HG02938 (cell line): ENCODE data around the gene RINL.

Source experiments
- ATAC-seq: cut with Tn5 transposase; IDR thresholded peaks from one replicate; pipeline ENCODE4 v1.9.1; 2021; ENCODE audit warnings: mild to moderate bottlenecking, moderate library complexity; ENCODE audit not compliant: unreplicated experiment

Gene RINL

DNA sequence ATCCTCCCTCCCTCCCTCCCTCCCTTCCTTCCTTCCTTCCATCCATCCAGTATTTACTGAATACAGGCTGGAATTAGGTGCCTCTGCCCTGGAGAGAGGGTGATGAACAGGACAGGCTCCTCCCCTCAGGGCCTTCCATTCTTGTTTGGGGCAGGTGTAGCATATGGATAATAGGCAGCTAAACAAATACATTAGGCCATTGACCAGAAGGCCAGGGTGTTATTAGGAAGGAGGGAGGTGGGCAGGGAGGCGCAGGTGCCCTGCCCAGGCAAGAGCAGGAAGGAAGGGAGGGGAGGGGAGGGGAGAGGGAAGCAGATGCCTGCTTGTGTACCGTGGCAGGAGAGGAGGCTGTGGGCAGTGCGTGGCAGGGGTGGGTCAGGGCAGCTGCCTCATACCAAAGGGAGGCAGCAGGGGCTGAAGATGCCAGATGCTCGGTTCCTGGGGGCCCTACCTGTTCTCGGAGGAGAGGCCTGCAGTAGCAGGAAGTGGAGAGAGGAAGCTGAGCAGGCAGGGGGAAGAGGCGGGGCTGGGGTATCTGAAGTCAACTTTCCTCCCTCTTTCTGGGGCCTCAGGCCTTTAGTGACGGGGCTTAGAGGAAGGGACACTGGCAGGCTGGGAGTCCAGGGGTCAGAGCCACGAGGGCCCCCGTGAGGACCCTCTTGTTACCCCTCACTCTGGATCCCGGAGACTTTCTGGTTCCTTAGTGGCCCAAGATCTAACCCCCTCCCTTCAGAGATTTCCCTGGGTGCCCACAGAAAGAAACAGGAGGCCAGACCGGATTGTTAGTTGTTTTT lies at the start of gene RINL:
RINL (minus strand) TSS at position 495 of the 794 bp plus-strand sequence. CDS start 1,533 bp downstream, outside the sequence.
- no peak for ATAC-seq

DNA sequence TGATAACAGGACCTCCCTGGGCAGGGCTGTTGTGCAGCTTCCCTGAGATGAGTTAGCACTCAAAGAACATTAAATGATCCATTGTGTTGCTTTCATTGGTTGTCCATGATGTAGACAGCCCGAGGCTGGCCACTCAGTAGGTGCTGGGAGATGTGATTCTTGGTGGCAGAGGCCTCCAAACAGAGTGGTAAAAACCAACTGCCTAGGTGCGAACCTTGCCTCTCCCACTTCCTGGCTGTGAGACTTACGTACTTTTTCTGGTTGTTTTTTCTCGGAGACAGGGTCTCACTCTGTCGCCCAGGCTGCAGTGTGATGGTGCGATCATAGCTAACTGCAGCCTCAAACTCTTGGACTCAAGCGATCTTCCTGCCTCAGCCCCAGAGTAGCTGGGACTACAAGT lies 46.3 kb upstream of the RINL start:
- no peak for ATAC-seq

- no peak for ATAC-seq
Measured at GRCh38 chr19:38922482-38922881, 44.4 kb upstream of the RINL start.

- ATAC-seq = no peak
Measured at GRCh38 chr19:38921420-38922274, 43.6 kb upstream of the RINL start.

DNA sequence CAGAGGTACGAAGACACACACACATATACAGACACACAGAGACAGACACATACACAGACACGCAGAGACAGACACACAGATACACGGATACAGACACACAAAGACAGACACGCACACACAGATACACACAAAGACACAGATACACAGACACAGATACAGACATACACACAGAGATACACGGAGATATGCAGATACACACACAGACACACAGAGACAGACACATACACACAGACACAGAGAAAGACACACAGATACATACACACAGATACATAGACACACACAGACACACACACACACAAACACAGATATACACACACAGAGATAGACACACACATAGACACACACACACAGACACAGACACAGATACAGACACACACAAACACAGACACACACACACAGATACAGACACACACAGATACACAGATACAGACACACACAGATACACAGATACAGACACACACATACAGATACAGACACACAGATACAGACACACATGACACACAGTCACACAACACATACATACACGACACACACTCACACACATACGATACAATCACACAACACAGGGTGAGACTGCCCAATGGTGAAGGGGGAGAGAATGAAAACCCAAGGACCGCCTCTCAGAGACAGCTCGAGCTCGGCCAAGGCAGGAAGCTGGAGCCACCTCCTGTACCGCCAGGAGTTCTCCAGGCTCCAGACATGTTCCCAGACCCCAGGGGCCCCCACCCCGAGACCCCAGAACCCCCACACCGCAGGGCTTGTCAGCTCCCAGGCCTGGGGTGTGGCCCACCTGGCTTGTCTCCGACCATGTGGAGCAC lies 42.7 kb upstream of the RINL start:
- ATAC-seq = no peak

GRCh38 chr19:38919837-38920601 lies 41.9 kb upstream of the RINL start:
- ATAC-seq = no peak

DNA sequence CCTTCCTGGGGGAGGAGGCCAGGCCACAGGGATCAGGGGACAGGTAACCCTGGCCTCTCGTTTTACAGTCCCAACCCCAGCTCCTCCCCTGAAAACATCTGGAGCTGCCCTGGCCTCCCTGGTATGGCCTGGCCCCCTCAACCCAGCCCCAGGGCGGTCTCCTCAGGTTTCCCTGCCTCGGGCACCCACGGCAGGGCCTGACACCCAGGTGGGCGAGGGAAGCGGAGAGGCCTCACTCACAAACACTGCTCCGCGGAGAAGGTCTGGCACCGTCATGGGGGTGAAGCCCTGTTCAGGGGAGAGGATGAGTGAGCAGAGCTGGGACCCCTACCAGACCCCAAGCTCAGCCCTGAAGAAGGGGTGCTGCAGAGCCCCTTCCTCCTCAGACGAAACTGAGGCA lies 40.5 kb upstream of the RINL start:
- no peak for ATAC-seq

GRCh38 chr19:38917921-38918491 lies 39.9 kb upstream of the RINL start:
- ATAC-seq = no peak

DNA sequence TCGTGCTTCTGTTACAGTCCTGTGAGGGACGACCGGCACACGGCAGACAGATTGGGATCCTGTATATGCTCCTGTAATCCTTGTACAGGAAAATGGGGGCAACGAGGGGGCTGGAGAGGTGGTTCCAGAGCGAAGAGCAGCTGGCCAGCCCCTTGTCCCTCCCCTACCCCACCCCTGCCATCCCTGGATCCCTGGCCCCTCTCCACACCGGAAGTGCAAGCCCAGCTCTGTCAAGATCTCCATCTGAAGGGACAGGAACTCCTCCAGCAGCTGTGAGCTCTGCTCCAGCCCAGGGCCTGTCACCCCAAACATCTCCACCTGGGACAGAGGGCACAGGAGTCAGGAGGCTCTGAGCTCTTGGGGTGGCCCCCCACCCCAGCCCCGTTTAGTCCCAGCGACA lies 39.4 kb upstream of the RINL start:
- ATAC-seq = no peak

GRCh38 chr19:38915329-38916321 lies 37.5 kb upstream of the RINL start:
- no peak for ATAC-seq

- no peak for ATAC-seq
Measured at GRCh38 chr19:38913958-38914357, 35.9 kb upstream of the RINL start.

DNA sequence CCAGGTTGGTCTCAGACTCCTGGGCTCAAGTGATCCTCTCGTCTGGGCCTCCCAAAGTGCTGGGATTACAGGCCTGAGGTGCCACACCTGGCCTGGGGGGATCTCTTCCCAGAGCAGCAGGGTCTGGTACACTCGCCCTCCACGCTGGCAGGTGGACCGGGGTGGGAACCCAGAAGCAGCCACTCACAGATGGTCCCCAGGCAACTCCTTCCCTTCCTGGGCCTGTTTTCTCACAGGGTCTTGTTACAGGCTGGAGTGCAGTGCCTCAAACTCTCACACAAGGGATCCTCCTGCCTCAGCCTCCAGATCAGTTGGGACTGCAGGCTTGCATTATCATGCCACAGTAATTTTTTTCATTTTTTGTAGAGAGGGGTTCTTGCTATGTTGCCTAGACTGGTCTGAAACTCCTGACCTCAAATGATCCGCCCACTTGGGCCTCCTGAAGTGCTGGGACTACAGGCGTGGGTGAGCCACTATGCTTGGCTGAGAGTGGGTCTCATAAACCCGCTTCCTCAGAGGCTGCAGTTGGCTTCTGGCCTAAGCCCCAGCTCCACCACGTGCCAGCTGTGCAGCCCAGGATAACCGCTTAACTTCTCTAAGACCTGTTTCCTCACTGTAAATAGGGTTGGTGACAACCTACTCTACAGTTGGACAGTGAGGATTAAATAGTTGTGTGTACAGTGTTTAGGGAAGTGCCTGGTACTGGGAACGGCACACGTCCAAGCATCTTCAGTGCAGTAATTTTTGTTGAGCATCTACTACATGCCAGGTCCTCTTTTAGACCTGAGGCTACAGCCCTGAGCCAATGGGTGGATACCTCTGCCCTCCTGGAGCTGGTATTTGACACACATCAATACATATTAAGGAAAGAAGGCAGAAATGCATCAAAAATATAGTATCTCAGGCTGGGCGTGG lies 34.8 kb upstream of the RINL start:
- ATAC-seq = no peak

DNA sequence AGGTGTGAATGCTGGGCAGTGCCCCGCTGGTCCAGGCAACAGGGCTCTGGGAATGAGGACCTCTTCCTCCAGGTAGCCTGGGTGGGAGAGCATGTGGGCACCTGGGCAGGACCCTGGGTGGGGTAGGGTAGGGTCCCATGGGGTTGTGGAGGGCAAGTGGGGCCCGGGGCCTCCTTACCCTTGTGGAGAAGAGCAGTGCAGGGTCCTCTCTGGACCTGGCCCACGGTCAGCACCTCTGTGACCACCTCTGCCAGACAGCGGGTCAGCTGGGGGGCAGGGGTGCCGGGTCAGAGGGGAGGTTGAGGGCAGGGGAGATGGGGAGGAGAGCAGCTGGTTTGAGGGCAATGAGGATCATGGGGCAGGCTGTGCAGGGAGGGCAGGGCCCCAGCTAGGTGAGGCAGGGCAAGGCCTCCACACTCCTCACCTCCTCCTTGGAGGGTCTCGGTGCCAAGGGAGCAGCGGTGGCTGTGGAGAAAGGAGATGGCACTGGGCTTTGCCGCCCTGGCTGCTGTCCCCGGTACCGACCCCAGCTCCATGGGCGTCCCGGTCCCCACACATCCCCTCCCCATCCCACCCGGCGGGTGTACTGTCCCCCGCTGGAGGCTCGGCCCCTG lies 33.4 kb upstream of the RINL start:
- ATAC-seq = no peak

DNA sequence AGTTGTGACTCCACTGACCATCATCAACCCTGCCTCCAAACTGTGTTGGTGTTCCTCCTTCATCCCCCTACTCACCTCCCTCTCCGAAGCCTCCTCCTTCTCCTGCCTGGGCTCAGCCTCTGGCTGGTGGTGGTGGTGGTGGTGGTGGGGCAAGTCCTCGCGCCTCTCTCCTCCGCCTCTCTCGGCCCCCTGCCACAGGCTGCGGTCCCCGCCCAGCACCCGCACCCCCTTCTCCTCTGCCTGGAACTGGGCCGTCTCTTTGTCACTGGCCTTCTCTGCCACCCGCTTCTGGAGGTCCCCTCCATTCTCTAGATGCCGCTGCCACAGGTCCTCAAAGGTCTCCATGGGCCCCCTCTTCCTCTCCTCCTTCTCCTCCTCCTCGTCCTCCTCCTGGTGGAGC lies 32.4 kb upstream of the RINL start:
- ATAC-seq = no peak

GRCh38 chr19:38908911-38909310 lies 30.8 kb upstream of the RINL start:
- ATAC-seq = no peak

DNA sequence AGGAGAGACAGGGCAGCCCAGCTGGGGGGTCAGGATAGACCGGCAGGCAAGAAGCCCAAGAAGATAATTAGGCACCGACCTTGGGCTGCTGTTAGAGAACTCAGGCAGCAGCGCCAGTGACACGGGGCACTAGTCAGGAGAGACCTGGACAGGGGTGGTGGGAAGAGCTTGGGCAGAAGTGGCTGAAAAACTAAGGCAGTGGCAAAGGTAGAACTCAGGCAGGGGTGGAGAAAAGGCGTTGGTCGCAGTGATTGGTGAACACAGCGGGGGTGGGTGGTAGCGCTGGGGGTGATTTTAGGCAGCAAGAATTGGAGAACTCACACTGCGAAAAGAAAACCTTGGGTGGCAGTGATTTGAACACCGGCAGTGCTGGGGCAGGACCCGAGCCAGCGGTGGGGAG lies 29.6 kb upstream of the RINL start:
- ATAC-seq = no peak

DNA sequence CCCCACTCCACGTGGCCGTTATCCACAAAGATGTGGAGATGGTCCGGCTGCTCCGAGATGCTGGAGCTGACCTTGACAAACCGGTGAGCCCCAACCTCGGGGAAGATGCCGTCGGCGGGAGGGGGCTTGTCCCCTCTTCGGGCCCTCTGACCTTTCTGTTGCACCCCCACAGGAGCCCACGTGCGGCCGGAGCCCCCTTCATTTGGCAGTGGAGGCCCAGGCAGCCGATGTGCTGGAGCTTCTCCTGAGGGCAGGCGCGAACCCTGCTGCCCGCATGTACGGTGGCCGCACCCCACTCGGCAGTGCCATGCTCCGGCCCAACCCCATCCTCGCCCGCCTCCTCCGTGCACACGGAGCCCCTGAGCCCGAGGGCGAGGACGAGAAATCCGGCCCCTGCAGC lies 29.2 kb upstream of the RINL start:
- no peak for ATAC-seq

DNA sequence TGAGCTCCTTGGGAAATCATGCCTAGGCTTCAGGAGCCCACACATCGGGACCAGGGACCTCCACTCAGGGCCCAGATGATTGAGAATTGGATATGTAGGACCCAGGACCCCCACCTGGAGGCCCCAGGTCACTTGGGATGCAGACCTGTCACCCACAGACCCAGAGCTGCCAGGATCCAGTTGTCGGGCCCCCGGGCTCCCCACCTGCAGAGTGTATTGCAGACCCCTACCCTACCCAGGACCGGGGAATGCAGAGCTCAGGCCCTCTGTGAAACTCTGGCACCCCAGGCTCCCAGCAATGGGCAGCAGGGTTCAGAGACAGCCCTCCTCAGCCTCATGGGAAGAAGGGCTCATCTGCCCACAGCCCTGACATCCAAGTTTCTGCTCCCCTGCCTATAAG lies 27.5 kb upstream of the RINL start:
- ATAC-seq = no peak
